Astrocyte of the spinal cord (primary cell): ENCODE data around the gene LDLRAD4.

Source experiments
- DNase-seq: peaks from one replicate; pipeline ENCODE4 v3.0.0; 2011; ENCODE audit warnings: low read depth, low spot score
- H3K4me3 ChIP-seq: 2 replicates; pipeline ENCODE4 v1.5.1; 2011; ENCODE audit warnings: low read depth, mild to moderate bottlenecking, low read length, moderate library complexity
- in situ Hi-C: cut with HindIII; loops from 2 replicates; pipeline ENCODE4 v1.10.0; 2017; ENCODE audit warnings: low sequenced_read_pairs
- TF ChIP-seq, protein P1 (sequence below): IDR thresholded peaks from 2 replicates; pipeline ENCODE4 v1.5.1; 2012; ENCODE audit warnings: low read depth, mild to moderate bottlenecking, low read length, inconsistent platforms

LDLRAD4 gene

DNA sequence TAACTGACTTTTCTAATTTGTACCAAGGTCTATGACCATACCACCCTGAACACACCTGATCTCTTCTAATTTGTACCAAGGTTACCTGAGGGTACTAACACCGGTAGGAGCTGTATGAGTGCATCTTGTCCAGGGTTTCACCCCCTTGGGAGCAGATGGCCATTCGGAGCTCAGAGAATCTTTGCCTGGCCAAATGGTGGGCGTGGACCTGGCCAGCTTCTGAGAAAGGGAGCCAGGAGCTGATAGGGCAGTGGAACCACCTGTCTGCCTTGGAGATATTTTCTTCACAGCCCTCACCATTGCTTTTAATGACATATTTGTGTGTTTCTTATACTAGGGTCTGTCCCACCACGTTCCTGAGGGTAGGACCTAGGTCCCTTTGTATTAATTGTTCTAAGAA lies 188.9 kb downstream of the LDLRAD4 start:
- no peak for DNase-seq
- TF ChIP-seq, protein P1, sequence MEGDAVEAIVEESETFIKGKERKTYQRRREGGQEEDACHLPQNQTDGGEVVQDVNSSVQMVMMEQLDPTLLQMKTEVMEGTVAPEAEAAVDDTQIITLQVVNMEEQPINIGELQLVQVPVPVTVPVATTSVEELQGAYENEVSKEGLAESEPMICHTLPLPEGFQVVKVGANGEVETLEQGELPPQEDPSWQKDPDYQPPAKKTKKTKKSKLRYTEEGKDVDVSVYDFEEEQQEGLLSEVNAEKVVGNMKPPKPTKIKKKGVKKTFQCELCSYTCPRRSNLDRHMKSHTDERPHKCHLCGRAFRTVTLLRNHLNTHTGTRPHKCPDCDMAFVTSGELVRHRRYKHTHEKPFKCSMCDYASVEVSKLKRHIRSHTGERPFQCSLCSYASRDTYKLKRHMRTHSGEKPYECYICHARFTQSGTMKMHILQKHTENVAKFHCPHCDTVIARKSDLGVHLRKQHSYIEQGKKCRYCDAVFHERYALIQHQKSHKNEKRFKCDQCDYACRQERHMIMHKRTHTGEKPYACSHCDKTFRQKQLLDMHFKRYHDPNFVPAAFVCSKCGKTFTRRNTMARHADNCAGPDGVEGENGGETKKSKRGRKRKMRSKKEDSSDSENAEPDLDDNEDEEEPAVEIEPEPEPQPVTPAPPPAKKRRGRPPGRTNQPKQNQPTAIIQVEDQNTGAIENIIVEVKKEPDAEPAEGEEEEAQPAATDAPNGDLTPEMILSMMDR, result no peak
- in situ Hi-C loops, result no loop called here
- H3K4me3 ChIP-seq, result no peak overlapping the region

DNA sequence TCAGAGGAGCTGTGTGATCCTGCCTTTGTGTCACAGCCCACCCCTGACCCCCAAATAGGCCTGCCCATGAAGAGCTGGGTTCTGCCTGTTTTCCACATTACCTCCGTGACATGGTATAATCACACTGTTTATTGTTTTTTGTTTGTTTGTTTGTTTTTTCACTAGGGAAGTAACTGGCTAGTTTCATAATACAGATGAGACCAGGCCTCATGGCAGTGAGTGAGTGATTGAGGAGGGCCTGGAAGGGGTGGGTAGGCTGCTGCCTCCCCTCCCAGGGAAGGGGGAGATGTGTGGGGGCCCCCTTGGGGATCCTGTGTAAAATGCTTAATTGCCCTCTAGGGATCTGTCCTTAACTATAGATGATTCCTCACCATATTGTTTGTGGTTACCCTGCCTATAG lies 190.5 kb downstream of the LDLRAD4 start:
- in situ Hi-C loops, result no loop called here
- TF ChIP-seq, protein P1, result no peak
- no peak overlapping the region for H3K4me3 ChIP-seq
- DNase-seq, result no peak

DNA sequence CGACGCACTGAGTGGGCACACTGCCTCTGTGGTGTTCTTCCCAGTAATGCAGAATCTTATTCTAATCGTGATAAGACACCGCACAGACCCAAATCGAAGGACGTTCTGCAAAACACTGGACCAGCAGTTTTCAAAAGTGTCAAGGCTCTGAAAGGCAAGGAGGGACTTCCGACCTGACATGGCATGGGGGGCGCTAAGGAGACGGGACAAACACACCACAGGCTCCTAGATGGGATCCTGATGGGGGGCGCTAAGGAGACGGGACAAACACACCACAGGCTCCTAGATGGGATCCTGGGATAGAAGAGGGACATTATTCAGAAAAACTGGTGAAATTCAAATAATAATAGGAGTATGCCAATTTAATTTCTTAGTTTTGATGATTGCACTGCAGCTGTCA lies 191.4 kb downstream of the LDLRAD4 start:
- in situ Hi-C loops, result no loop called here
- no peak for DNase-seq

DNA sequence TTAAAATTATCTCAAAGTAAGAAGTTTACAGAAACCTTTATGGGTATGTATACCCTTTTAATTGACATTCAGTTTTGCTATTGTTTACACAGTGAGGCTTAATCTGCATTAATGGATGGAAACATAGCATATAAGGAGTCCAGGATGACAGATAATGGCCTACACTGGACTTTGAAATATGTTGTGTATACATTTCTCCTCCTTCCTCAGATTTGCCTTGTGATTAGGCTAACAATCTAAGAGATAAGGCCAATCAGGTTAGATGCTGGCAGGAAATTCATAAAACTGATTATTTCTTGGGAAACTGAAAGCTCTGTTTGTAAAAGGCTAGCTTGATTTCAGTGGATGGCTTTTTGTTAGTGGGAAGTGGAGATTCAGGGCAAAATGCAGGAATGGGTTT lies 191.9 kb downstream of the LDLRAD4 start:
- TF ChIP-seq, protein P1, result no peak
- DNase-seq, result no peak
- in situ Hi-C loops, result no loop called here
- no peak overlapping the region for H3K4me3 ChIP-seq

More for the DNA sequence above, 191.4 kb downstream of the LDLRAD4 start:
- no peak overlapping the region for H3K4me3 ChIP-seq
- TF ChIP-seq, protein P1, result no peak

DNA sequence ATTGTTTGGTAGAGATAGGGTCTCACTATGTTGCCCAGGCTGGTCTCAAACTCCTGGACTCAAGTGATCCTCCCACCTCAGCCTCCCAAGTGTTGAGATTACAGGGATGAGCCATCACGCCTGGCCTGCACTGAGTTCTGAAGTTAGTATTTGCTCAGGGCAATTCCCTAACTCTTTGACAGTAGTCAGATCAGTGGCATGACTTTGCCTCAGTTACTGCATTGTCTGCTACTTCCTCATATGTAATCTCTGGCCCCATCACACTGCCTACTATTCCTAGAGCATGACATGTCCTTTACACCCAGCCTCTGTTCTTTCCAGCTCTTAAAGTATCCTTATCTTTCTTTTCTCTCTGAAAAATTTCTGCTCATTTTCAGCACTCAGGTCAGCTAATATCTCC lies 193.5 kb downstream of the LDLRAD4 start:
- H3K4me3 ChIP-seq, result no peak overlapping the region
- DNase-seq, result no peak
- in situ Hi-C loops, result no loop called here
- TF ChIP-seq, protein P1, result no peak

DNA sequence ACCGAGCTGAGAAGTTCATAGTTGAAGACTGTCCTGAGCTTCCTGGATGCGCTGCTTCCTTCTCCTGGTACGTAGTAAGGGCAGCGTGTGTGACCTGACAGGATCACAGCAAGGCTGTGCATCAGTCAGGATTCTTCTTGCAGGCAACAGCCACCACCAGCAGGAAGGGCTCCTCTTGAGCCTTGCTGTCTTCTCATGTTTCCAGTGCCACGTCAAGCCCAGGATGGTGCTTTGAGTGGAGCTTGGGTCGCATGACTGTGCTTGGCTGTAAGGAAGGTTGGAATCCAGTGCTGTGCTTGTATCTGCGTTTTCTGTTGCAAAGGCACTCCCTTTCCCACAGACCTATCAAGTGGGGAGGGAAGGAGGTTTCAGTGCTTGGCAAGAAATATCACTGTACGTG lies 194.3 kb downstream of the LDLRAD4 start:
- TF ChIP-seq, protein P1, result no peak
- in situ Hi-C loops, result no loop called here
- DNase-seq, result no peak
- no peak overlapping the region for H3K4me3 ChIP-seq

DNA sequence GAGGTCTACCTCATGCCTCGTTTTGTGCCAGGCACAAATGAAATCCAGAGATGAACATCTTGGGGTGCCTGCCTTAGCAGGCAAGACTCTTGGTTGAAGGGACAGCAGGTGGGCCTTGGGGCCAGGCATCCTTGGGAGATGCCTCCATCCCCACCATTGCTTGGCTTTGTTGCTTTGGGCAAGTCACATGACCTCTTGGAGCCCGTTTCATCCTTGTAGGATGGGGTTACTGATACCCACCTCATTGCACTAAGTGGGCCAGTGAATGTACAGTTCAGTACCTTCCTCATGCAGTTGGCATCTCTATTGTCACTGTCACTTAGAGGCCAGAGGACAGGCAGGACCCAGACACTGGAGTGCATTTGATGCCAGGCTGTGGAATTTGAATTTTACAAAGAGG lies 195.5 kb downstream of the LDLRAD4 start:
- TF ChIP-seq, protein P1, result no peak
- in situ Hi-C loops, result no loop called here
- no peak for DNase-seq
- no peak overlapping the region for H3K4me3 ChIP-seq
